GM21723 (cell line): ENCODE measurements around the gene NHERF2.
"Not testable (repeated sequence)": the region's sequence is repeated elsewhere in the genome, so short reads cannot be mapped to it uniquely, and the experiment has no call there.

ENCODE experiments used
- ATAC-seq: cut with Tn5 transposase; IDR thresholded peaks from one replicate; pipeline ENCODE4 v1.9.1; 2021; ENCODE audit warnings: mild to moderate bottlenecking, moderate library complexity; ENCODE audit not compliant: unreplicated experiment

Gene NHERF2

DNA sequence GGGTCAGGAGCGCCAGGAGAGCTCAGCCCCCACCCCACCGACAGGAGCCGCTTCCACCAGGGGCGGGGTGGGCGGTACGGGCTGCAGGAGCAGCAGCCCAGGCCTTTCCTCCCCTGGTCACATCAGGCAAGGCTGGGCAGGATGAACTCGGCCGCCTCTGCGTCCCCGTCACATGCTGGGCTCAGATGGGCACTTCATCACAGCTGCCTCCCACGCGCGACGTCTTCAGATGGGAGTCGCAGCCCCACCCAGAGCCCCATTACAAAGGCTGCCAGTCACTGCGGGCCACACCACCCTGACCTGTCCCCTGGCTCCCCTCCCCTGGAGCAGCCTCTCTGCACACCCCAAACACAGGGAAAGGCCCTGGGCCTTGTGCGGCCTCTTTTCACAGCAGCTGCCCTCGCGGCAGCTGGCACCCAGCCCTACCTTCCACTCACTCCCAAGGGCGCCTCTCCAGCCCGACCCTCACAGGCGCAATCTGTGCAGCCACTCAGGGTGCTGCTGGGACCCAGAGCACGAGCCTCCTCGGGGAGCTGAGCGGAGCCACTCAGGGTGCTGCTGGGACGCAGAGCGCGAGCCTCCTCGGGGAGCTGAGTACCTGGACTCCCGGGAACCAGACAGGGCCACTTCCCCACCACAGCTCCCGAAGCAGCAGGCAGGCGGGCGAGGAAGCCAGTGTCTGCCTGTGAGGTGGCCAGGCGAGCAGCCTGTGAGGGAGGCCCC, 21.7 kb upstream of the NHERF2 start:
- ATAC-seq: no peak

DNA sequence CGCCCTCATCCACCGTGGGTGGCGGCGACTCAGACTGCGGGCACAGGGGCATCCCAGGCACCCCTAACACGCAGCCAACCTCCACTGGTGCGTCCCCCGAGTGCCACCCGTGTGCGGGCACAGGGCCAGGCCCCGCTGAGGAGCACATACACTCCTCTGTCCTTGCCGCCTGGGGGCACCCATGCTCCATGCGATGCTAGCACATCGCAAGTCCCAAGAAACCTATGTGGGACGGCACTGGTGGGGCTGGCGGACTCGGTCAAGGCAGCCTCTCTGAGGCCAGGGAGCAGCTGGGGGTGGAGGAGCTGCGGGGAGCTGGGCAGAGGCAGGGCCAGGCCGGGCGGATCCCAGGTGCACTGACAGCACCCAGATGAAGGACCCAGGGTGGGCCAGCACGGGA, 21.1 kb upstream of the NHERF2 start:
- ATAC-seq: no peak

DNA sequence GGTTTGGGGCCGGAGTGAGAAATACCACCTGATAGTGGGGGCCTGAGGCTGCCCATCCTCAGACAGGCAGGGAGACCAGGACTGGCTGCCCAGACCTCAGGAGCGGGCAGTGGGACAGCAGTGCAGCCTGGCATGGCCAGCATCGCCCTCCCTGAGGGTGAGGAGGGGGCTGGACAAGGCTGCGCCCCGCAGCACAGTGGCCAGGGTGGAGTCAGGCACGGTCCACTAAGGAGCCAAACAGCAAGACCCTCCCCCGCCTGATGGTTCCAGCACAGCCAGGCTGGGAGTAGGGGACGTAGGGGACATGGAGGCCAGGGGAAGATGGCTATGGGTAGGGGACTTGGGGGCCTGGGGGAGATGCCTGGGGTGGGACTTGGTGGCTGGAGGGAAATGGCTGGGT, 20.4 kb upstream of the NHERF2 start:
- no peak for ATAC-seq

DNA sequence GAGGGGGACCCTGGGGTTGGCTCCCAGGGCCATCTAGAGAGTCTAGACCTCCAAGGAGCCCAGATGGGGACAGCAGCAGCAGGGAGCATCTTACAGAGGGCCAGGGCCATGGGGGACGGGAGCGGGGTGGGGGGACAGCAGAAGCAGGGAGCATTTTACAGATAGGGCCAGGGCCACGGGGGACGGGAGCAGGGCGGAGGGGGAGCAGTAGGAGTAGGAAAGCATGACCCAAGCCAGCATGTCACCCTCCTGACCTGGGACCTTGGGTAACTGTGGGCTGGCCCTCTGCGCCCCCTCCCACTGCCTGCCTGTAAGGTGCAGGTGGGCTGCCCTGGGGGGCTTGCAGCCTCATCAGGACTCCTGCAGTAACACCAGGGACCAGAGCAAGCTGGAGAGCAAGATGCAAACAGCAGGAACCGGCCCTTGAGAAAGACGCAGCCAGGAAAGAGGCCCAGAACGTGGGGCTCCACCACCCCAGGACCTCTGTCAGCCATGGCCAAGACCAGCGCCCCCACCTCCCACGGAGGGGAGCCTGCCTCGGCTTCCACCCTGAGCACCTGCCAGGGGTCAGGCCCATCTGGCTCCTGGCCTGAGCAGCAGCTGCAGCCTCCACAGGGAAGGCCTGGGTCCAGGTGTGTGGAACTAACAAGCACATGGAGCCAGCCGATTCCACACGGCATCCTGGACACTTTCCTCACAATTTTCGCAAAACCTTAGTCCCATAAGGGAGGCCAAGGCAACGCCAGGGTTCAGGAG, 19.4 kb upstream of the NHERF2 start:
- no peak for ATAC-seq

DNA sequence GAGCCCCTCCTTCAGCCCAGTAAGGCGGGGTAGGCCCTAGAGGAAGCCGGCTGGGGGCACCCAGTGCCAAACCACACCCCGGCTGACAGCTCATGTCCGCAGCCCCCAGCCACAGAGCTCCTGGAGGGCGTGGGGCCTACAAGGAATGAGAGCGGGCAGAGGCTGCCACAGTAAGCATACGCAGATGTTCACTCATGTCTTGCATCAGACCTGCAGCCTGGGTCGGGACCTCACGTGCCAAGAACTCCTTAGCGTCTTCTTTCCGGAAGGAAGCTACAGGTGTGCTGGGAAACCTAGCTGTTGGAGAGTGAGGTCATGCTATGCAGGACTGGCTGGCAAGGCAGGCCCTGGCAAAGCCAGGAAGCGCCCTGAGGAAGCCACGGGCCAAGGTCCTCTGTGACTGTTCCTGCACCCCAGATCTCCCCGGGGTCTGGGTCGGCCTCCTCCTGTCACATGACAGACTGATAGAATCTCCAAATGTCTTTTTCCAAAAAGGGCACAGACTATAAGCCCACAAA, 18.6 kb upstream of the NHERF2 start:
- ATAC-seq: no peak

DNA sequence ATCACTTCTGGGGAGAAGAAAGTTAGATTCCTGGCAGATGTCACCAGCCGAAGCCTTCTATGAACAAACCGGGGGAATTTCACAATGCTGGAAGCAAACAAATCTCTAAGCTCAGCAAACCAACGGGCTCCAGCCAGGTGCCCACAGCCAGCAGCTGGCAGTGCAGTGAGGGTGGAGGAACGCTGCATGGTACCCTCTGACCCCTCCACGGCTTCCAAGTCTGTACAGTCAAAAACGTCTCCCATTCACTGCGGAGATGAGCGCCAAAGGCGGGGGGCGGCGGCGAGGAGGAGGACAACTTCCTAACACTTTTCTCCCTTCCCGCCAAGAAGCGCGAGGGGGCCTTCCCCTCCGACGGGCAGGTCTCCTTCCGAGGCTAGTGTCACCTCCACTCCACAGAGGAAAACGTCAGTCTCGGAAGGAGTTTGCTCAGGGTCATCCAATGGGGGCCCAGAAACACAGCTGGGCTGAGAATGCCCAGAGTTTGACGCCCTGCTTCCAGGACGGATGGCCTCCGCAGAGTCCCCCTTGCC, 18.0 kb upstream of the NHERF2 start:
- peak; percentile 5 for ATAC-seq

DNA sequence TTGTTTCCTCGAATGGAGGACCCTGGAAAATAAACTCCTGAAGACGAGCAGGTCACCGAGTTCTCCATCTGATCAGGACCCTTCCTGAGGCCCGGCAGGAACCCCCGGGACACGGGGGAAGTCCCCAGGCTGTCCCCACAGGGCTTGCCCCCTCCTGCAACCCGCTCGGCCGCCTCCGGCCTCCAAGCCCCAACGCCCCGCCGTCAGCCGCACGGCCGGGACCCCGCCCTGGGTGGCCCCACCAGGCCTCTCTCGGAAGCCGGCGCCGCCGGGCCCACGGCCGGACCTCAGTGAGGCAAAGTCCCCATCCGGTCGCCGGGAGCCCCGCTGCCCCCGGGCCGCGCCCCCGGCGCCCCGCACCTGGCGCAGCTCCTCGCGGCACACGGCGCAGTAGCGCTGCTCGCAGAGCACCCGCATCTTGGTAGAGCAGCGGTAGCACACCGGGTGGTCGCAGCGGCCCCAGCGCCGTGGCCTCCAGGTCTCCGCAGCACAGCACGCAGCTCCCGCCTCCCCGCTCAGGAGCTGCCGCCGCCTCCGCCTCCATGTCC, 17.5 kb upstream of the NHERF2 start:
- peak; percentile 33 for ATAC-seq

DNA sequence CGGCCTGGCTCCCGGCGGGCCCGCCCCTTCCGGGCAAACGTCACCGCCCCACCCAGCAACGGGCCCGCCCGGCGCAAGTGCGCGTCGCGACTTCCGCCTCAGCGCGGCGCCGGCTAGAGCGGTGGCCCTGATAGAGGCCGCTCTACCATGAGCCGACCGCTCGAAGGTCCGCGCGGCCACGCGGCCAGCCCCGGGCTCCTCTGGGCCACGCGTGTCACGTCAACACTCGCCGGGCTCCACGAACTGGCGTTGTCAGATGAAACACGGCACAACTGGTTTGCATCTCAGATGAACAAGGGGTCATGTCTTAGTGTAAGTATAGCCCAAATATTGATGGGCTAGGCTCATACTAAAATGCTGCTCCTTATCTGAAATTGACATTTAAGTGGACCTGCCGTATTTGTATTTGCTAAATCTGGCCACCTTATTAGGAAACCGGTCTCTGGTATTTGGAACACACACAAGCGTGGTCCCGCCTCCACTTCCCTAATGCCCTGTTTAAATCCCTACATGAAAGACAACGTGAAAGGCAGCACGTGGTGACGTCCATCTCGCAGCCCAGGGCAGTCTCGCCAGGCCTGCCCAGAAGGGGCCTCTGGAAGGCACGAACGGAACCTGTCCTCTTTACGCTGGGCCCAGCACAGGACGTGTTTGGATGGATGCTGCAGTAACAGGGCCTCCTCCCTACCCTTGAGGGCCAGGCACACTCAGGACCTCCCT, 16.8 kb upstream of the NHERF2 start, which contains the start of gene ZNF598:
Gene ZNF598 (minus strand): TSS at position 31 of the 720 bp plus-strand sequence.
- peak; percentile 67 for ATAC-seq

DNA sequence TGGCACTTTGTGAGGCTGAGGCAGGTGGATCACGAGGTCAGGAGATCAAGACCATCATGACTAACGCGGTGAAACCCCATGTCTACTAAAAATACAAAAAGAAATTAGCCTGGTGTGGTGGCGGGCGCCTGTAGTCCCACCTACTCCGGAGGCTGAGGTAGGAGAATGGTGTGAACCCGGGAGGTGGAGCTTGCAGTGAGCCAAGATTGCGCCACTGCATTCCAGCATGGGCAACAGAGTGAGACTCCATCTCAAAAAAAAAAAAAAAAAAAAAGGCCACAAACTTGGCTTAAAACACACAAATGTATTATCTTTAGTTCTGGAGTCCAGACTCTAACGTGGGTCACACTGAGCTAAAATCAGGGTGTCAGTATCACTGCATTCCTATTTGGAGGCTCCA, 15.0 kb upstream of the NHERF2 start:
- not testable (repeated sequence) for ATAC-seq

DNA sequence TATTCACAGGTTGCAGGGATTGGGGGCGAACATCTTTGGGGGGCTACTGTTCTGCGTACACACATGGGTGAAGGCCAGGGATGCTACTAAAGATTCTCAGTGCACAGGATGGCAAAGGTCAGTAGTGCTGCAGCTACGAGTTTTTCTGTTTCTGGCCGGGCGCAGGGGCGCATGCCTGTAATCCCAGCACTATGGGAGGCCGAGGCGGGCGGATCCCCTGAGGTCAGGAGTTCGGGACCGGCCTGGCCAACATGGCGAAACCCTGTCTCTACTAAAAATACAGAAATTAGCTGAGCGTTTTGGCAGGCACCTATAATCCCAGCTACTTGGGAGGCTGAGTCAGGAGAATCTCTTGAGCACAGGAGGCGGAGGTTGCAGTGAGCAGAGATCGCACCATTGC, 13.2 kb upstream of the NHERF2 start:
- no peak for ATAC-seq

DNA sequence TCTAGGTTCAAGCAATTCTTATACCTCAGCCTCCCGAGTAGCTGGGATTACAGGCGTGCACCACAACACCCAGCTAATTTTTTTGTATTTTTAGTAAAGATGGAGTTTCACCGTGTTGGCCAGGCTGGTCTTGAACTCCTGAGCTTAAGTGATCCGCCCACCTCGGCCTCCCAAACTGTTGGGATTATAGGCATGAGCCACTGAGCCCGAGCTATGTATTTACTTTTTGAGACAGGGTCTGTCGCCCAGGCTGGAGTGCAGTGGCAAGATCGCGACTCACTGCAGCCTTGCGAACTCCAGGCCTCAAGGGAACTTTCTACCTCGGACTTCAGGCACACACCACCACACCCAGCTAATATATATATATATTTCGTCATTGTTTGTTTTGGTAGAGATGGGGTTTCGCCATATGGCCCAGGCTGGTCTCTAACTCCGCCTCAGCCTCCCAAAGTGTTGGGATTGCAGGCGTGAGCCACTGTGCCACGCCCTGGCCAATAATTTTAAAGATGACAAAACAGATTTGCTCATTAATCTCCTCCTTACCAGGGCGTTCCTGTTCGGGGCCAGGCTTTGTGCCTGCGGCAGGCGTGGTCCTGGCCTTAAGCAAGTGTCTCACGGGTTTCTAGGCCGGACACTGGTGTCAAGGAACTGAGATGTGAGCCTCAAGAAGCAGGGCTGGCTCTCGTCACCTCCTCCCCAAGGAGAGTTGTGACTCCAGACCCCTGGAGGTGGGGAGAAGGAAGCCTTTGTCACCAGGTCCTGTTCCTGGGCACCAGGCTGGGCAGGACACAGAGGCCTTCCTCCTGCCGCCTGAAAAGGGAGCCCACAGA, 11.4 kb upstream of the NHERF2 start:
- no peak for ATAC-seq

DNA sequence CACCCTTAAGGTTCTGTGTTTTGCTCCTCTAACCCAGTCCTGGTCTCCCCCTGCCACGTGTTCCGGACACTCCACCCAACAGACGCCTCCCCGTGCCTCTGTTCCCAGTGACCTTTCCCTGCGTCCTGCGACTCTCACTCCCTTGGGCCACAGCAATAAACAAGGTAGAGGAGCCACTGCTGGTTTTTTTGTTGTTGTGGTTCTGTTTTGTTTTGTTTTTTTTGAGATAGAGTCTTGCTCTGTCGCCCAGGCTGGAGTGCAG, 10.8 kb upstream of the NHERF2 start:
- ATAC-seq: no peak

DNA sequence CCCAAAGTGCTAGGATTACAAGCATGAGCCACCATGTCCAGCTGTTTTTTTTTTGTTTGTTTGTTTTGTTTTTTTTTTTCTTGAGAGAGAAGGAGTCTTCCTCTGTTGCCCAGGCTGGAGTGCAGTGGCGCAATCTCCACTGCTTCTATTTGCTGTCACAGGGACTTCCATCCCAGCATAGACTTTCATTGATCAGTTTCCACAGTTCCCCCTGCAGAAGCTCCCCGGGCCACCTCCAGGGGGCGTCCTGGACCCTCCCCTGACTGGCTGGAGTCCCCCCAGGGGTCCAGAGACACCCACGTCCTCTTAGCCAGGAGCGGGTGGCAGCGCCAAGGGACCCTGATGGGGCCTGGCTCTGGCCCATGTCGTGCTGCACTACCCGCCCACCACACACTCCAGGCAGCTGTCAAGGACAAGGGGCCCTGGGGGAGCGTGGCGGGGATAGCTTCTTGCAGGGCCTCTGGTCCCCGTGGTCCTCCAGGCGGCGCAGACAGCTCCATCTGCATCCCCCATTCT, 10.2 kb upstream of the NHERF2 start:
- ATAC-seq: no peak

DNA sequence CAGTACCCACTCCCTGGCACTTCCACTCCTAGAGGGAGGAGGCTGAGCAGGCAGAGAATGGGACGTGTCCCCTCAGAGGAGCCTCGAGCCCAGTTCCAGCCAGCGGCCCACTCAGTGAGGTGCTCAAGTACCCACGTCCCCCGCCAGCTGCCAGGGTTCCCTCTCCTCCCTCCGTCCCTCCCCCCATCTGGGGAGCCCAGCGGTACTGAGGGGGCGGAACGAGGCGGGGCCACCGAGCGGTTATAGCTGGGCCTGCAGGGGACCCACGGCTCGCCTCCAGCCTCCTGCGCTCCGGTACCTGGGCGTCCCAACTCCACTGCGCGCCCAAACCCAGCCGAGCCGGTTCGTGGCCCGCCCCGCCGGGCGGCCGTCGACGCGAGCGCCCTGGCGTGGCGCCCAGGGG, 7.2 kb upstream of the NHERF2 start, which contains the start of gene NPW:
Gene NPW (plus strand): TSS at position 268 of the 403 bp plus-strand sequence.
- no peak for ATAC-seq

DNA sequence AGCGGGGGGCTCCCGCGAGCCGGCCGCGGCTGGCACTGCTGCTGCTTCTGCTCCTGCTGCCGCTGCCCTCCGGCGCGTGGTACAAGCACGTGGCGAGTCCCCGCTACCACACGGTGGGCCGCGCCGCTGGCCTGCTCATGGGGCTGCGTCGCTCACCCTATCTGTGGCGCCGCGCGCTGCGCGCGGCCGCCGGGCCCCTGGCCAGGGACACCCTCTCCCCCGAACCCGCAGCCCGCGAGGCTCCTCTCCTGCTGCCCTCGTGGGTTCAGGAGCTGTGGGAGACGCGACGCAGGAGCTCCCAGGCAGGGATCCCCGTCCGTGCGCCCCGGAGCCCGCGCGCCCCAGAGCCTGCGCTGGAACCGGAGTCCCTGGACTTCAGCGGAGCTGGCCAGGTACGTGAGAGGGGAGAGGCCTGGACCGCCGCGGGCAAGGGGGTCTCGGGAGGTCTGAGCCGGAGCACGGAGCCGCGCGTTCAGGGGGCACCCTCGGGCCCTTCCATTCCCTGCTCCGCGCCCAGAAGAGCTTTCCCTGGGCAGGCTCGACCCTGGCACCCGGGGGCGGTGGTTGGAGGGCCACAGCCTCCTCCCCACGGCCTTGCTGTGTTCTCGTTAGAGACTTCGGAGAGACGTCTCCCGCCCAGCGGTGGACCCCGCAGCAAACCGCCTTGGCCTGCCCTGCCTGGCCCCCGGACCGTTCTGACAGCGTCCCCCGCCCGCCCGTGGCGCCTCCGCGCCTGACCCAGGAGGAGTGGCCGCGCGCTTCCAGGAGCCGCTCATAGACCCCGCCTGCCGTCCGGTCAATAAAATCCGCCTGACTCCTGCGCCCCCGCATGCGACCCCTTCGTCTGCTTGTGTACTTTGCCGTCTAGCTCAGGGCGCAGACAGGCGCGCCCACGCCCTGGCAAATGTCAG, 6.5 kb upstream of the NHERF2 start:
- no peak for ATAC-seq

DNA sequence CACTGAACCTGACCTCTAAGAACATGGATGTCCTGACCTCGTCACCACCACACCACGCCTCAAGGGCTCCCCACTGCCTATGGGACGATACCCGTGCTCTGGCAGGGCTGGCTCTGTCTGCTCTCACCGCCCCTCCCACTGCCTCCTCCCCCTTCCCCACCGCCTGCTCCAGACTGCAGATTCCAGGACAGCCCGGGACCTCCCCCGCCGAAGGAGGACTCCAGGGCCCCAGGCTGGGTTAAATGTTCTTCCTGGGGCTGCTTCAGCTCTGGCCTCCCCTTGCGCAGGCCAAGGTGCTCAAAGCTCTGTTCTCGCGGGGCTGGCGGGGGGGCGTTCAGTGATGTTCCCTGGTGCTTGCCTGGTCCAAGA, 4.0 kb upstream of the NHERF2 start:
- peak; percentile 18 for ATAC-seq

DNA sequence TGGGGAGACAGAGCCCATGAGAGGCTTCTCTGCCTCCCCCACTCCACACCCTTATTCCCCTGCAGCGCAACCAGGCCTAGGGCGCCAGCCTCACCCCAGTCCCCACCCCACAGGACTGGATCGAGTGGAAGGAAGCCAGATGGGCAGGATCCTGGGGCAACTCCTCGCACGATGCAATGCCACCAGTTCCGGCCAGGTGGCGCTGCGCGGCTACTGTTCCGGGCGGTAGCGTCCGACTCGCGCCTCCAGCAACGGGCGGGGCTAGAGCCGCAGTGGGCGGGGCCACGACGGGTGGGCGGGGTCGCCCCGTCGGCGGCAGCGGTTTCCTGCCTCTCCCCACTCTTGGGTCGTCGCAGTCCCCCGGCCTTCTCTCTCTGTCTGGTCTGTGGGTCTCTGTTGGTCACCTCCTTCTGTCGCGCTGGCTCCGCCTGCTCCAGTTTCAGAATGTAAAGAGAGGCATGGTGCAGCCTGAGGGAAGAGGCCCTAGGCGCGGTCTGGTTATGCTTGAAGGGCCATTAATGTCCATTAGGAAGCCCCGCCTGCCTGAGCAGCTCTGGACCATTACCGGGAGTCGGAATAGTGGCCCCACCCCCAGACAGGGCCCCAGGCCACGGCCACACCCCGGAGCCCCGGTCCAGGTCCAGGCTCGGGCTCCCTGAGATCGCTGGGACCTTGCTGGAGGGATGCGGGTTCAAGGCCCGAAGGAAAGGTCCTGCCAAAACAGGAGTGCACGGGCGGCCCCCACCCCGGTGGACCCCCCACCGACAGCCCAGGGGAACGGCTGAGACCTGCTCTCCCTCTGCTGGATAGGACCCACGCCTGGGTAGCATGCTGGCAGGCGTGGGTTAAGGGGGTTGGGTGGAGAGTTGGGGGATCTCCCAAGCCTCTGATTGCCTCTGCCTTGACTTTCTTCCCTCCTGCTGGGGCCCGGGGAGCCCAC, 3.3 kb upstream of the NHERF2 start:
- peak; percentile 75 for ATAC-seq

DNA sequence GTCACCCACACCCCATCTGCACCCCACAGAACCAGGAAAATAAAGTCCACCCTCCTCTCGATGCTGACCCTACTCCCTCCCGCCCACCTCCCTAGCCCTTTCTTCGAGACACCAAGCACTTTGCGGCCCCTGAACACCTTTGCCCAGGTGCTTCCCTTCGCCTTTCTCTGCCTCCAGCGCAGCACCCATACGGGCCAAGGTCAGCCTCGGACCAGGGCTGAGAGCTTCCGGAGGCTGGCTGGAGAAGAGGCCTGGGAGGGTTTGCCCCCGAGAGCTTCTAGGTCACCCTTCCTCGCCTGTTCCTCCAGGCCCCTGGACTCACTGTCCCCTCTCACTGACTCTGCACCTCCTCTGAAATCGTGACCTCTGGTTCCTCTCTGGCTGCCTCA, 2.7 kb upstream of the NHERF2 start:
- ATAC-seq: no peak
